Trophoblast cell (in vitro differentiated cells and primary cell): ENCODE measurements around the gene GOLPH3.

Experiments used
- DNase-seq, 2 donors: peaks; one replicate each; pipeline ENCODE4 v3.0.0-alpha.2; 2016
- H2AFZ ChIP-seq: 2 replicates; pipeline ENCODE4 v1.6.1; 2013; ENCODE audit warnings: low read length, moderate library complexity, mild to moderate bottlenecking; ENCODE audit not compliant: insufficient read depth, poor library complexity
- H2AK5ac ChIP-seq: 2 replicates; pipeline ENCODE4 v1.6.1; 2013; ENCODE audit warnings: mild to moderate bottlenecking, low read length
- H2BK120ac ChIP-seq: 2 replicates; pipeline ENCODE4 v1.6.1; 2013; ENCODE audit warnings: low read length, mild to moderate bottlenecking, moderate library complexity; ENCODE audit not compliant: insufficient read depth, poor library complexity
- H2BK12ac ChIP-seq: 2 replicates; pipeline ENCODE4 v1.6.1; 2013; ENCODE audit warnings: mild to moderate bottlenecking, low read length, moderate library complexity
- H2BK5ac ChIP-seq: 2 replicates; pipeline ENCODE4 v1.6.1; 2013; ENCODE audit warnings: low read length, low read depth, moderate library complexity, mild to moderate bottlenecking; ENCODE audit not compliant: poor library complexity
- H3K14ac ChIP-seq: 2 replicates; pipeline ENCODE4 v1.6.1; 2013; ENCODE audit warnings: mild to moderate bottlenecking, low read length
- H3K18ac ChIP-seq: 2 replicates; pipeline ENCODE4 v1.6.1; 2013; ENCODE audit warnings: mild to moderate bottlenecking, low read length
- H3K23ac ChIP-seq: 2 replicates; pipeline ENCODE4 v1.6.1; 2013; ENCODE audit warnings: low read length
- H3K27ac ChIP-seq: 2 replicates; pipeline ENCODE4 v1.5.1; 2013; ENCODE audit warnings: low read depth, mild to moderate bottlenecking, inconsistent platforms, low read length, moderate library complexity
- H3K27me3 ChIP-seq: 2 replicates; pipeline ENCODE4 v1.6.1; 2013; ENCODE audit warnings: inconsistent platforms, mild to moderate bottlenecking, low read length, moderate library complexity; ENCODE audit not compliant: insufficient read depth
- H3K36me3 ChIP-seq, 2 experiments: 1 replicate in 1 of 2; 2 replicates in 1 of 2; pipeline ENCODE4 v1.6.1; 2013; ENCODE audit warnings: low read length in 2 of 2, mild to moderate bottlenecking in 2 of 2, moderate library complexity in 1 of 2; ENCODE audit not compliant: insufficient read depth in 2 of 2, control insufficient read depth in 1 of 2
- H3K4ac ChIP-seq: 2 replicates; pipeline ENCODE4 v1.6.1; 2013; ENCODE audit warnings: low read depth, mild to moderate bottlenecking, low read length, moderate library complexity
- H3K4me1 ChIP-seq, 2 experiments: 1 replicate in 1 of 2; 2 replicates in 1 of 2; pipeline ENCODE4 v1.6.1; 2013; ENCODE audit warnings: low read length in 2 of 2, mild to moderate bottlenecking in 2 of 2, moderate library complexity in 1 of 2; ENCODE audit not compliant: insufficient read depth in 2 of 2, control insufficient read depth in 1 of 2
- H3K4me2 ChIP-seq: 2 replicates; pipeline ENCODE4 v1.6.1; 2013; ENCODE audit warnings: inconsistent platforms, mild to moderate bottlenecking, low read length, moderate library complexity
- H3K4me3 ChIP-seq: 2 replicates; pipeline ENCODE4 v1.5.1; 2013; ENCODE audit warnings: mild to moderate bottlenecking, low read depth, low read length, inconsistent platforms
- H3K79me1 ChIP-seq: one replicate; pipeline ENCODE4 v1.6.1; 2013; ENCODE audit warnings: low read length
- H3K79me2 ChIP-seq: 2 replicates; pipeline ENCODE4 v1.6.1; 2013; ENCODE audit warnings: low read length, mild to moderate bottlenecking; ENCODE audit not compliant: control insufficient read depth, insufficient read depth, poor library complexity
- H3K9ac ChIP-seq: 2 replicates; pipeline ENCODE4 v1.6.1; 2013; ENCODE audit warnings: mild to moderate bottlenecking, low read length
- H3K9me3 ChIP-seq: 2 replicates; pipeline ENCODE4 v1.6.1; 2013; ENCODE audit warnings: low read depth, mild to moderate bottlenecking, control low read depth, inconsistent platforms, low read length; ENCODE audit not compliant: insufficient read depth
- H4K12ac ChIP-seq: 2 replicates; pipeline ENCODE4 v1.6.1; 2013; ENCODE audit warnings: low read depth, mild to moderate bottlenecking, low read length, moderate library complexity
- H4K8ac ChIP-seq: 2 replicates; pipeline ENCODE4 v1.6.1; 2013; ENCODE audit warnings: low read depth, mild to moderate bottlenecking, low read length, moderate library complexity
- H4K91ac ChIP-seq: one replicate; pipeline ENCODE4 v1.6.1; 2013; ENCODE audit warnings: low read depth, mild to moderate bottlenecking, low read length, moderate library complexity
- WGBS: extraction: QIAGEN DNeasy Blood & Tissue Kit; methylation state at CpG from one replicate; pipeline ENCODE4 v1.1.7; 2013; ENCODE audit warnings: missing lambda C conversion rate; ENCODE audit not compliant: insufficient read length, insufficient coverage; ENCODE audit errors: extremely low coverage; 5-methylcytosine and 5-hydroxymethylcytosine counted together

Gene GOLPH3

DNA sequence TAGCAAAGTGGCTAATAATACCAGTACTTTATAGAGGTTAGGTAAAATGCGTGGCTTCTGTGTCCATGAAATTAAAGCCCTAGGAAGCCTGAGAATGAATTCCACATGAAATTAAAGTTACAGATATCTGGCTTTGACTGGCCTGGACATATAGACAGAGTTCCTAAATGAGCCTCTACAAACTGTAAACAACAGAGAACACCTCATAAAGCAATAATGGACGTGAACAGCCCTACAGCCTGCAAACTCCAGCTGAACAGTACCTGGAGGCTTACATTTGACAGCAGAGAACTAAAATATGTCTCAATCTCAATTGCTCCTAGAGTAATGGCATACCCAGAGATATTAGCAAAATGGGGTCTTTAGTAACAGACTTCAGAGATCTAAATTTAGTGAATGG, 28.7 kb downstream of the GOLPH3 start:
- Histone ChIP-seq H3K14ac (no peak overlapping the region), H3K4me2 (no peak overlapping the region), H4K8ac (no peak overlapping the region), H3K79me2 (peaks cover 11% of the 10 kb centered on the region), H2BK5ac (no peak overlapping the region), H3K18ac (no peak overlapping the region), H3K9me3 (no peaks in the 10 kb centered on the region), H3K9ac (no peak overlapping the region), H3K23ac (no peak overlapping the region), H3K4ac (peak overlapping the region; percentile 92), H3K79me1 (no peaks in the 10 kb centered on the region), H3K4me1 (no peaks in the 10 kb centered on the region), H3K27ac (no peak overlapping the region), H2AK5ac (no peak overlapping the region), H4K12ac (no peak overlapping the region), H3K36me3 (peaks cover 2 to 6% of the 10 kb centered on the region in 2 experiments), H2AFZ (no peak overlapping the region), H3K4me3 (no peak overlapping the region), H3K27me3 (no peaks in the 10 kb centered on the region), H4K91ac (no peak overlapping the region), H2BK120ac (no peak overlapping the region), H2BK12ac (no peak overlapping the region)
- no peak for DNase-seq
- WGBS, result no CpG with 5 or more reads among the region's 2 CpGs

DNA sequence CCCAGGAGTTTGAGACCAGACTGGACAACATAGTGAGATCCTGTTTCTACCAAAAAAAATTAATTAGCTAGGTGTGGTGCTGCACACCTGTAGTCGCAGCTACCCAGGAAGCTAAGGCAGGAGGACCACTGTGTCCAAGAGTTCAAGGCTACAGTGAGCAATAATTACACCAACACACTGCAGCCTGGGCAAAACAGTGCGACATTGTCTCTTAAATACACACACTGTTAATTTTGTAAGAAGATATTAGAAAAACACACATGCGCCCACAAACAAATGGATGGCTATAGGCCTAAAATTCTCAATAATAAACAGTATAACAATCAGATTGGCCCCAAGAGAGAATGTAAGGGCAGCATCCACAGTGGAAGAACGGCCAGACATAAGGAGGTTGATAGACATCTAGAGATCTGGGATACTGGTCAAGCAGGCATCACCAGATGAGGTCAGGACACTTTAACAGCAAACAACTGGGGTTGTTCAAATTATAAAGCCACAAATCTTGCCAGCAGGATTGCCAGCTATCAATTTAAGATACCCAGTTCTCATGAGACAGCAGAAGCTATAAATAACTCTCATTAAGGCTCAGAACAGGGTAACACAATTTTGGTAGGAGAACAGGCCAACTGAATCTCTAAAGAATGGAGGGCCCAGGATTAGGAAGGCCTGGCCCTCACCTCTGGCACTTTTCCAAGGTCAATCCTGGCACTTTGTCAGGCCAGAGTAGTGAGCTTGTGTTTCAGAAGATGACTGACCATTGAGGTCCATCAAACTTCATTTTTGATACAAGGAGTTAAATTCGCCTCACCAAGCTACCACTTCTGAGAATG, 29.5 kb downstream of the GOLPH3 start:
- no peak overlapping the region for H3K4me3 ChIP-seq
- H3K4me2 ChIP-seq, result no peak overlapping the region
- H3K4ac ChIP-seq, result peak overlapping the region; percentile 26
- H4K91ac ChIP-seq, result no peak overlapping the region
- H3K4me1 ChIP-seq, result no peaks in the 10 kb centered on the region
- no peak overlapping the region for H4K8ac ChIP-seq
- H3K79me2 ChIP-seq, result peaks cover 11% of the 10 kb centered on the region
- no peak overlapping the region for H2BK120ac ChIP-seq
- H3K18ac ChIP-seq, result no peak overlapping the region
- no peak overlapping the region for H2BK5ac ChIP-seq
- no CpG with 5 or more reads among the region's 5 CpGs for WGBS
- no peaks in the 10 kb centered on the region for H3K79me1 ChIP-seq
- no peak overlapping the region for H4K12ac ChIP-seq
- no peak overlapping the region for H3K27ac ChIP-seq
- DNase-seq, result peak in 1 of 2 donors; percentile 22
- H3K14ac ChIP-seq, result no peak overlapping the region
- peaks cover 2 to 7% of the 10 kb centered on the region in 2 experiments for H3K36me3 ChIP-seq
- H3K9ac ChIP-seq, result no peak overlapping the region
- H2AFZ ChIP-seq, result no peak overlapping the region
- H2BK12ac ChIP-seq, result no peak overlapping the region
- no peak overlapping the region for H2AK5ac ChIP-seq
- no peaks in the 10 kb centered on the region for H3K9me3 ChIP-seq
- peak overlapping the region; percentile 41 for H3K23ac ChIP-seq
- no peaks in the 10 kb centered on the region for H3K27me3 ChIP-seq

DNA sequence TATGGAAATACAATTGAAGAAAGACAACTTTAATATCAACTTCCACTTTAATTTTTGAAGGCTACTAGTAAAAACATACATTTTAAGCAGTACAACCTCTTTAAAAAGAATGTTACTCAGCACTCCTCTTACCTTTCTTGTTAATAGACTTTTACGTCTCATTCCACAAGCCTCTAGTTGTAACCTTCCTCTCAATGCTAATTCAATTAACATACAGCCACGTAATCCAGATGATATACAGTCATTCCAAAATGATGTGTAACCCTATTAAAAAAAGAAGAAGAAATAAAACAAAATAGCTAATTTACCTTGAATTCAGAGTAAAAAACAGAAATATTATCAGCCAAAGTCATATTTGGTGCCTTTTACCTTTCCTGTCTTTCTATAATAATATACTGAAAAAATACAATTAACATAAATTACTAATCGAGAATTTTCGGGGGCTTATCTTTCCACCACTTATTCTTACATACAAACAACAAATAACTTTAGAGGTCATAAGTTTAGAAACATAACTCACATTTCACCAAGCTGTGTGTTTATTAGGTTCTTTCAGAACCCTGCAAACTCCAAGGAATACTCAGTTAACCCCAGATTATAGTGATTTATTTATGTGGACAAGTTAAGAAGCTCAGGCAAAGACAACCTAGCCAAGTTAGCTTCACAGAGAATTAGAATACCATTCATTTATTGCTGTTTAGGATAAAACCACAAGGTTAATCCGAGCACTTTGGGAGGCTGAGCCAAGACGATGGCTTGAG, 30.3 kb downstream of the GOLPH3 start:
- Histone ChIP-seq H3K4me1 (no peaks in the 10 kb centered on the region), H3K4me2 (no peak overlapping the region), H2BK5ac (no peak overlapping the region), H3K79me1 (no peaks in the 10 kb centered on the region), H4K8ac (no peak overlapping the region), H3K9me3 (no peaks in the 10 kb centered on the region), H2BK12ac (no peak overlapping the region), H3K79me2 (peaks cover 7% of the 10 kb centered on the region), H3K4me3 (no peak overlapping the region), H3K27ac (no peak overlapping the region), H3K18ac (no peak overlapping the region), H4K91ac (no peak overlapping the region), H3K27me3 (no peaks in the 10 kb centered on the region), H3K36me3 (peaks cover 2 to 8% of the 10 kb centered on the region in 2 experiments), H3K23ac (no peak overlapping the region), H3K14ac (no peak overlapping the region), H2BK120ac (no peak overlapping the region), H3K4ac (peak overlapping the region; percentile 26), H4K12ac (no peak overlapping the region), H2AK5ac (no peak overlapping the region), H3K9ac (no peak overlapping the region), H2AFZ (no peak overlapping the region)
- no peak for DNase-seq
- no CpG with 5 or more reads among the region's 6 CpGs for WGBS

DNA sequence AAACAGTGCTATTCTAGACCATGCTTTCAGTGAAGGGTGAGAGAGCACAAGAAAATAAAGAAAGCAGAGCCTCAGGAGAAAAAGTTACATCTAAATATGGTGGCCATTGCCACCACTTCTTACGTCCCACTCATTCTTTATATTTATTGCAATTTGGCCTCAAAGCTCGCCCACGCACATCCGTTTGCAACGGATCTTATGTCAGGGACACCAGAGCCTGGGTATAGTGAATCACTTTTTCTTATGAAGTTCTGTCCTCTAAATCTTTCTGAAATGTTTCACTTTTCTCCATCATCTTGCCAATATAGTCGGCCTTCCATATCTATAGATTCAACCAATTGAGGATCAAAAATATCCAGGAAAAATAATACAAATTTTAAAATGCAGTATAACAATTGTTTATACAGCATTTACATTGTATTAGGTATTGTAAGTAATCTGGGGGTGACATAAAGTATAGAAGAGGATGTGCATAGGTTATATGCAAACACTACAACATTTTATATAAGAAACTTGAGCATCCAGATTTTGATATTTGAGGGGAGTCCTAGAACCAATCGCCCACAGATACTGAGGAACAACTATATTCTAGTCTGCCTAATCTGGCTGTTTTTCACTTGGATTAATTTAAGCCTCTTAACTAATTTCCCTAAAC, 35.2 kb downstream of the GOLPH3 start:
- H3K36me3 ChIP-seq, result peaks cover 15 to 25% of the 10 kb centered on the region in 2 experiments
- DNase-seq, result no peak
- no peak overlapping the region for H3K4me2 ChIP-seq
- no peaks in the 10 kb centered on the region for H3K4me1 ChIP-seq
- H3K4ac ChIP-seq, result no peak overlapping the region
- H3K9ac ChIP-seq, result no peak overlapping the region
- no peaks in the 10 kb centered on the region for H3K79me2 ChIP-seq
- H2AK5ac ChIP-seq, result no peak overlapping the region
- no peak overlapping the region for H3K27ac ChIP-seq
- H3K9me3 ChIP-seq, result no peaks in the 10 kb centered on the region
- H2BK12ac ChIP-seq, result no peak overlapping the region
- no peak overlapping the region for H3K14ac ChIP-seq
- no peaks in the 10 kb centered on the region for H3K79me1 ChIP-seq
- WGBS, result no CpG with 5 or more reads among the region's 7 CpGs
- no peak overlapping the region for H2BK120ac ChIP-seq
- no peak overlapping the region for H2BK5ac ChIP-seq
- no peak overlapping the region for H4K91ac ChIP-seq
- no peak overlapping the region for H2AFZ ChIP-seq
- no peak overlapping the region for H3K18ac ChIP-seq
- no peak overlapping the region for H4K8ac ChIP-seq
- no peak overlapping the region for H3K4me3 ChIP-seq
- H3K23ac ChIP-seq, result no peak overlapping the region
- H3K27me3 ChIP-seq, result no peaks in the 10 kb centered on the region
- H4K12ac ChIP-seq, result no peak overlapping the region
